ENCODE results near the gene RPL36AL. TPM values are rescaled to one million over a fixed set of nuclear protein-coding genes. Genes with fewer than 3 reads are reported as not detected.
A peak's percentile ranks its signal among the peaks of the same experiment; 100 is the strongest.

Gene RPL36AL
- total RNA-seq, 1 donor from 2014 or later: 170 TPM

- Histone ChIP-seq H3K27me3 (no peaks in the 10 kb centered on the region), H3K27ac (no peak overlapping the region), H3K4me1 (peaks cover 22% of the 10 kb centered on the region), H4K20me1 (ENCODE audit: low read depth) (peaks cover 63% of the 10 kb centered on the region), H3K36me3 (peaks cover 25% of the 10 kb centered on the region), H3K9ac (no peak overlapping the region), H3K9me3 (ENCODE audit: low read depth) (no peaks in the 10 kb centered on the region), H3K4me2 (peak overlapping the region; percentile 95), H3F3A (ENCODE audit: low read depth) (peaks cover 42% of the 10 kb centered on the region), H3K4me3 (no peak overlapping the region), H3K79me2 (ENCODE audit: low read depth) (peaks cover 70% of the 10 kb centered on the region), H2AFZ (replicated peaks) (no peak overlapping the region)
- no peak for TF ChIP-seq CTCF (IDR thresholded peaks at IDR 0.05)
- no peak for TF ChIP-seq EZH2phosphoT487 (IDR thresholded peaks at IDR 0.05)
- DNase-seq (ENCODE audit: low spot score): no peak
- peak overlapping the region; percentile 27 for H3K4me3 Mint-ChIP-seq
- peaks cover 34% of the 10 kb centered on the region for H3K4me1 Mint-ChIP-seq
- no peaks in the 10 kb centered on the region for H3K9me3 Mint-ChIP-seq
- peaks cover 23% of the 10 kb centered on the region for H3K36me3 Mint-ChIP-seq
- no peak overlapping the region for H3K27ac Mint-ChIP-seq
- peaks cover 5% of the 10 kb centered on the region for H3K27me3 Mint-ChIP-seq (ENCODE audit: insufficient read depth, low read depth)
Measured at GRCh38 chr14:49623387-49623786, 3.0 kb upstream of the RPL36AL start.

- Histone ChIP-seq H2AFZ (replicated peaks) (no peak overlapping the region), H3F3A (ENCODE audit: low read depth) (peaks cover 48% of the 10 kb centered on the region), H3K36me3 (peaks cover 25% of the 10 kb centered on the region), H3K4me2 (peak overlapping the region; percentile 95), H3K27ac (no peak overlapping the region), H3K9me3 (ENCODE audit: low read depth) (no peaks in the 10 kb centered on the region), H3K4me3 (peak overlapping the region; percentile 72), H3K4me1 (peaks cover 22% of the 10 kb centered on the region), H4K20me1 (ENCODE audit: low read depth) (peaks cover 57% of the 10 kb centered on the region), H3K79me2 (ENCODE audit: low read depth) (peaks cover 72% of the 10 kb centered on the region), H3K27me3 (no peaks in the 10 kb centered on the region), H3K9ac (no peak overlapping the region)
- H3K4me3 Mint-ChIP-seq: peak overlapping the region; percentile 100
- H3K27me3 Mint-ChIP-seq (ENCODE audit: insufficient read depth, low read depth): peaks cover 5% of the 10 kb centered on the region
- peaks cover 22% of the 10 kb centered on the region for H3K36me3 Mint-ChIP-seq
- no peaks in the 10 kb centered on the region for H3K9me3 Mint-ChIP-seq
- no peak for DNase-seq (ENCODE audit: low spot score)
- no peak for TF ChIP-seq EZH2 (IDR thresholded peaks at IDR 0.05)
- no peak for TF ChIP-seq EZH2phosphoT487 (IDR thresholded peaks at IDR 0.05)
- no peak for TF ChIP-seq CTCF (IDR thresholded peaks at IDR 0.05)
- H3K4me1 Mint-ChIP-seq: peaks cover 34% of the 10 kb centered on the region
- H3K27ac Mint-ChIP-seq: no peak overlapping the region
Measured at GRCh38 chr14:49622022-49622607, 1.7 kb upstream of the RPL36AL start.

GRCh38 chr14:49621114-49621881, 872 bp upstream of the RPL36AL start:
- H3K9ac ChIP-seq: peak overlapping the region; percentile 4
- peaks cover 51% of the 10 kb centered on the region for H3F3A ChIP-seq (ENCODE audit: low read depth)
- peak overlapping the region; percentile 17 for H2AFZ ChIP-seq (replicated peaks)
- H3K4me2 ChIP-seq: peak overlapping the region; percentile 95
- H3K9me3 ChIP-seq (ENCODE audit: low read depth): no peaks in the 10 kb centered on the region
- peaks cover 22% of the 10 kb centered on the region for H3K4me1 ChIP-seq
- peaks cover 5% of the 10 kb centered on the region for H3K27me3 Mint-ChIP-seq (ENCODE audit: insufficient read depth, low read depth)
- peaks cover 69% of the 10 kb centered on the region for H3K79me2 ChIP-seq (ENCODE audit: low read depth)
- peaks cover 22% of the 10 kb centered on the region for H3K36me3 ChIP-seq
- H3K36me3 Mint-ChIP-seq: peaks cover 20% of the 10 kb centered on the region
- peak overlapping the region; percentile 72 for H3K4me3 ChIP-seq
- peak; percentile 79 for DNase-seq (ENCODE audit: low spot score)
- no peak overlapping the region for H3K27ac ChIP-seq
- peak overlapping the region; percentile 100 for H3K4me3 Mint-ChIP-seq
- no peak overlapping the region for H3K27ac Mint-ChIP-seq
- peaks cover 54% of the 10 kb centered on the region for H4K20me1 ChIP-seq (ENCODE audit: low read depth)
- H3K27me3 ChIP-seq: no peaks in the 10 kb centered on the region
- H3K9me3 Mint-ChIP-seq: no peaks in the 10 kb centered on the region
- H3K4me1 Mint-ChIP-seq: peaks cover 34% of the 10 kb centered on the region
- TF ChIP-seq EZH2 (IDR thresholded peaks at IDR 0.05) (peak; percentile 12), EZH2phosphoT487 (IDR thresholded peaks at IDR 0.05) (peak; percentile 23), CTCF (IDR thresholded peaks at IDR 0.05) (no peak)
